DND-41 (cell line): ENCODE measurements around the gene ARVCF.

ENCODE experiments used
- ATAC-seq: fragments of 200-7000 bp; cut with Tn5 transposase; 3 replicates; pipeline ENCODE4 v1.9.1; 2021; ENCODE audit warnings: low read depth; ENCODE audit not compliant: insufficient read depth
- DNase-seq: peaks from one replicate; pipeline ENCODE4 v3.0.0-alpha.2; 2020
- H2AFZ ChIP-seq: 2 replicates; pipeline ENCODE4 v1.6.0; 2012; ENCODE audit warnings: low read depth, low read length
- H3K27ac ChIP-seq: 2 replicates; pipeline ENCODE4 v1.5.1; 2012; ENCODE audit warnings: low read length, inconsistent platforms
- H3K27me3 ChIP-seq: fragments of 200-600 bp; sonication (generic); 2 replicates; pipeline ENCODE4 v1.6.0; 2012; ENCODE audit warnings: low read length, mild to moderate bottlenecking, inconsistent platforms; ENCODE audit not compliant: insufficient read depth, poor library complexity
- H3K36me3 ChIP-seq: 2 replicates; pipeline ENCODE4 v1.5.1; 2012; ENCODE audit warnings: low read length, inconsistent platforms; ENCODE audit not compliant: insufficient read depth
- H3K4me1 ChIP-seq: 2 replicates; pipeline ENCODE4 v1.5.1; 2012; ENCODE audit warnings: mild to moderate bottlenecking, low read length; ENCODE audit not compliant: insufficient read depth
- H3K4me2 ChIP-seq: 2 replicates; pipeline ENCODE4 v1.6.0; 2012; ENCODE audit warnings: mild to moderate bottlenecking, moderate library complexity, low read length, inconsistent platforms; ENCODE audit not compliant: insufficient read depth
- H3K4me3 ChIP-seq, 2 experiments: fragments of 200-600 bp in 1 of 2; shearing (Covaris generic) in 1 of 2; 2 replicates each; pipeline ENCODE4 v1.5.1; 2012 to 2016; ENCODE audit warnings: inconsistent platforms in 2 of 2, low read length in 2 of 2, mild to moderate bottlenecking in 2 of 2, low read depth in 1 of 2, moderate library complexity in 1 of 2
- H3K79me2 ChIP-seq: 2 replicates; pipeline ENCODE4 v1.6.0; 2012; ENCODE audit warnings: low read length, inconsistent platforms; ENCODE audit not compliant: insufficient read depth
- H3K9ac ChIP-seq: 2 replicates; pipeline ENCODE4 v1.6.0; 2012; ENCODE audit warnings: low read depth, mild to moderate bottlenecking, inconsistent platforms, low read length, moderate library complexity
- H3K9me3 ChIP-seq: 2 replicates; pipeline ENCODE4 v1.5.1; 2012; ENCODE audit warnings: low read length, moderate library complexity, mild to moderate bottlenecking, inconsistent platforms; ENCODE audit not compliant: insufficient read depth, severe bottlenecking
- H4K20me1 ChIP-seq: 2 replicates; pipeline ENCODE4 v1.6.0; 2012; ENCODE audit warnings: low read length; ENCODE audit not compliant: insufficient read depth
- CTCF ChIP-seq: IDR thresholded peaks from 2 replicates; pipeline ENCODE4 v1.5.1; 2012; ENCODE audit warnings: borderline replicate concordance, low read length, moderate library complexity, mild to moderate bottlenecking; ENCODE audit not compliant: poor library complexity, severe bottlenecking; ENCODE audit errors: extremely low read depth
- EZH2 ChIP-seq: IDR thresholded peaks from 3 replicates; pipeline ENCODE4 v1.6.1; 2012; ENCODE audit warnings: borderline replicate concordance, low read depth, mild to moderate bottlenecking, moderate library complexity, low read length, inconsistent platforms; ENCODE audit not compliant: severe bottlenecking

Gene ARVCF

GRCh38 chr22:20024650-20025397 lies 8.2 kb upstream of the ARVCF start:
- Histone ChIP-seq H4K20me1 (peaks cover 44% of the 10 kb centered on the region), H2AFZ (no peak overlapping the region), H3K36me3 (peaks cover 5% of the 10 kb centered on the region), H3K9me3 (no peaks in the 10 kb centered on the region), H3K79me2 (peaks cover 76% of the 10 kb centered on the region), H3K27ac (no peak overlapping the region), H3K4me3 (no peak overlapping the region), H3K4me2 (no peak overlapping the region), H3K4me1 (peaks cover 25% of the 10 kb centered on the region), H3K27me3 (no peaks in the 10 kb centered on the region), H3K9ac (no peak overlapping the region)
- ATAC-seq (no peak), DNase-seq (no peak)
- TF ChIP-seq CTCF (no peak), EZH2 (no peak)

- Histone ChIP-seq H3K4me1 (peaks cover 26% of the 10 kb centered on the region), H3K4me3 (no peak overlapping the region), H3K27me3 (no peaks in the 10 kb centered on the region), H2AFZ (no peak overlapping the region), H3K79me2 (peaks cover 70% of the 10 kb centered on the region), H3K4me2 (no peak overlapping the region), H3K9ac (no peak overlapping the region), H3K9me3 (no peaks in the 10 kb centered on the region), H3K27ac (no peak overlapping the region), H3K36me3 (peaks cover 5% of the 10 kb centered on the region), H4K20me1 (peaks cover 40% of the 10 kb centered on the region)
- DNase-seq: no peak
- no peak for ATAC-seq
- TF ChIP-seq CTCF (no peak), EZH2 (no peak)
These were observed 7.6 kb upstream of the ARVCF start for GRCh38 chr22:20024225-20024624.

- TF ChIP-seq CTCF: no peak
- H3K79me2 ChIP-seq: peaks cover 59% of the 10 kb centered on the region
- no peak for DNase-seq
- no peaks in the 10 kb centered on the region for H3K9me3 ChIP-seq
- ATAC-seq: no peak
- H3K4me3 ChIP-seq: no peak overlapping the region
- H2AFZ ChIP-seq: no peak overlapping the region
- H3K4me1 ChIP-seq: peaks cover 26% of the 10 kb centered on the region
- peaks cover 5% of the 10 kb centered on the region for H3K36me3 ChIP-seq
- no peak overlapping the region for H3K27ac ChIP-seq
- peak overlapping the region; percentile 92; the same call in 1 of the 2 replicates for H3K9ac ChIP-seq
- H4K20me1 ChIP-seq: peaks cover 30% of the 10 kb centered on the region
- 0 out of 2 replicates have a peak overlapping the region, but pooled peaks have one; percentile 91 for H3K4me2 ChIP-seq
- no peaks in the 10 kb centered on the region for H3K27me3 ChIP-seq
These were observed 6.5 kb upstream of the ARVCF start for GRCh38 chr22:20022978-20023613.
